OCI-LY7 (cell line): ENCODE data around the gene TCAP. TPM values are rescaled to one million over a fixed set of nuclear protein-coding genes. Genes with fewer than 3 reads are reported as not detected.

Experiments used
- BruUV-seq: library from RNA; stranded (reverse); fragments of 400-500 nt; replicated peaks from 2 replicates; lab custom pipeline; 2021; lab: Mats Ljungman, UMichigan
- CTCF ChIA-PET: fragments of 300-600 bp; sonication (Branson Sonifier 250); formaldehyde crosslinking; loops from one replicate; lab custom pipeline; 2022; ENCODE audit warnings: antibody characterized with exemption; ENCODE audit not compliant: unreplicated experiment; lab: Charles Lee
- POLR2A ChIA-PET: fragments of 300-600 bp; sonication (Branson Sonifier 250); formaldehyde crosslinking; loops from one replicate; lab custom pipeline; 2022; ENCODE audit warnings: antibody characterized with exemption; lab: Charles Lee
- DNase-seq: peaks from one replicate; pipeline ENCODE4 v3.0.0-alpha.2; 2015; ENCODE audit warnings: low spot score
- H2AFZ ChIP-seq: fragments of 200-600 bp; sonication (generic), shearing (Covaris generic); 2 replicates; pipeline ENCODE4 v1.6.1; 2014; ENCODE audit warnings: mild to moderate bottlenecking, antibody characterized with exemption, low read length, moderate library complexity
- H3K27ac ChIP-seq: fragments of 200-600 bp; sonication (generic); 2 replicates; pipeline ENCODE4 v1.5.1; 2014; ENCODE audit warnings: mixed run types, low read depth, mild to moderate bottlenecking, moderate library complexity, low read length, inconsistent platforms; ENCODE audit not compliant: poor library complexity, severe bottlenecking
- H3K36me3 ChIP-seq: fragments of 200-600 bp; sonication (generic); 2 replicates; pipeline ENCODE4 v1.6.1; 2014; ENCODE audit warnings: mild to moderate bottlenecking, antibody characterized with exemption, low read length, moderate library complexity, mixed read lengths; ENCODE audit not compliant: insufficient read depth
- H3K4me1 ChIP-seq: fragments of 200-600 bp; sonication (generic); 2 replicates; pipeline ENCODE4 v1.5.1; 2014; ENCODE audit warnings: mild to moderate bottlenecking, low read length; ENCODE audit not compliant: insufficient read depth, poor library complexity, severe bottlenecking
- H3K4me2 ChIP-seq: fragments of 200-600 bp; sonication (generic); 2 replicates; pipeline ENCODE4 v1.6.1; 2014; ENCODE audit warnings: mild to moderate bottlenecking, low read length
- H3K4me3 ChIP-seq: fragments of 200-600 bp; sonication (generic); 2 replicates; pipeline ENCODE4 v1.5.1; 2014; ENCODE audit warnings: mild to moderate bottlenecking, low read depth, low read length; ENCODE audit not compliant: poor library complexity, severe bottlenecking
- H3K79me2 ChIP-seq: fragments of 200-600 bp; sonication (generic); 2 replicates; pipeline ENCODE4 v1.6.1; 2016; ENCODE audit warnings: low read depth, mild to moderate bottlenecking, low read length, moderate library complexity, mixed read lengths; ENCODE audit not compliant: insufficient read depth
- H3K9me2 ChIP-seq: fragments of 200-600 bp; sonication (generic); 2 replicates; pipeline ENCODE4 v1.6.1; 2016; ENCODE audit warnings: mild to moderate bottlenecking, low read length, mixed read lengths; ENCODE audit not compliant: insufficient read depth
- H3K9me3 ChIP-seq: fragments of 200-600 bp; sonication (generic); 2 replicates; pipeline ENCODE4 v1.6.1; 2014; ENCODE audit warnings: mild to moderate bottlenecking, mixed run types, low read length, mixed read lengths
- H4K20me1 ChIP-seq: fragments of 200-600 bp; sonication (generic); 2 replicates; pipeline ENCODE4 v1.6.1; 2014; ENCODE audit warnings: mild to moderate bottlenecking, antibody characterized with exemption, low read length, moderate library complexity, mixed read lengths; ENCODE audit not compliant: insufficient read depth
- EZH2phosphoT487 ChIP-seq: fragments of 200-600 bp; sonication (generic); IDR thresholded peaks from 2 replicates; pipeline ENCODE4 v1.6.1; 2018; ENCODE audit warnings: low read depth, borderline replicate concordance, mild to moderate bottlenecking, mixed run types, antibody characterized with exemption, low read length, moderate library complexity, mixed read lengths
- intact Hi-C: fragments of 100-400 bp; cut with micrococcal nuclease; formaldehyde crosslinking; loops from one replicate; pipeline ENCODE4 v1.10.0; 2022; ENCODE audit not compliant: unreplicated experiment
- total RNA-seq, 2 experiments: library from RNA; depleted of rRNA in 1 of 2; stranded (reverse); fragments of >200 nt in 1 of 2; shearing (Covaris generic) in 1 of 2; gene quantifications; 2 replicates each; pipeline ENCODE4 v1.2.3, GENCODE V29; 2014 to 2022
- TF ChIP-seq, protein P1 (sequence below): fragments of 200-600 bp; sonication (generic); conservative IDR thresholded peaks from 2 replicates; pipeline ENCODE4 v1.5.1; 2014; ENCODE audit warnings: mild to moderate bottlenecking, antibody characterized with exemption, low read length, moderate library complexity, mixed read lengths

TCAP gene
- total RNA-seq, 2 experiments from 2014 or later = 1.5 to 2.7 TPM

DNA sequence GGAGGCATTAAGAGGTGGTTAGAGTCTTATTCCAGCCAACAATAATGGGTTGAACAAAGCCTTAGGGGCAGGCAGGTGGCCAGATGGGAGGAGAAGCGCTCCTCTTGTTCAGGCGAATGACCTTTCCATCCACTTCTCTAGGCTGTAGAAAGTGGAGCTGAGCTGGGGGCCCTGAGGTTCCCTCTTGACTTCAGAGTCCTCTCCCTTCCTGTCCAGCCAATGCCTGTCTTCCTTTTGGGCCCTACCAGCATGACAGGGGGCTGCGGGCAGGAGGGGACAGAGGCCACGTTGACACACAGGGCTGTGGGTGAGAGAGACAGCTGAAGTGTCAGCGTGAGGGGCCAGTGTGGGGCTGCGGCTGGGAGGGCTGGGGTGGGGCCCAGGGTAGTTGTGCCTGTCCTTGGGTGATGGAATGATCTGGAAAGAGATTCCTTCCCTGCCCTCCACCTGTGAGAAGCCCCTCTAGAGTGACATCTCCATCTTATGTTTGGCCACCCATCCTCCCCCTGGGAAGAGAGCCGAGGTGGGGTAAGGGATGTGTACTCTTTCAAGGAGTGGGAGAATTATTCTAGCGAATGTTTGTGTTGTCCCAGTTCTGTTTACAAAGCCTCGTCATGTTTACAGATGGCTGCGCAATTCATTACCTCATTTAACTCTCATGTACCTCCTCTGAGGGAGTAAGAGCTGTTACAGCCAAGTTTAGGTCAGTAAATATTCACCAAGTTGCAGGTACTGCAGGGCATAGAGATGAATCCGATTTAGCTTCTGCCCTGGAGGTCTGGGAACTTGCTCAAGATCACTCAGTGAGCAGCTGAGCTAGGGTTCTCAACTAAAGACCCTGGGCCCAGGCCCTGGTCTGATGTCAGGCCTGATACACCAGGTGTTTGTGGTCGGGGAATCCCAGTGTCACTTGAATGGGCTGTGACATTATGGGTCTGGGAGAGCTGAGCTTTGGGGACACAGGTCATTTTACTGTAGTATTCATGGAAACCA, 38.0 kb downstream of the TCAP start:
- Histone ChIP-seq H3K9me2 (no peaks in the 10 kb centered on the region), H4K20me1 (no peaks in the 10 kb centered on the region), H3K36me3 (no peaks in the 10 kb centered on the region), H3K4me1 (peaks cover 4% of the 10 kb centered on the region), H3K4me2 (no peak overlapping the region), H3K4me3 (no peak overlapping the region), H3K79me2 (no peaks in the 10 kb centered on the region), H3K9me3 (no peaks in the 10 kb centered on the region), H3K27ac (no peak overlapping the region), H2AFZ (no peak overlapping the region)
- no peak for TF ChIP-seq EZH2phosphoT487
- TF ChIP-seq, protein P1, sequence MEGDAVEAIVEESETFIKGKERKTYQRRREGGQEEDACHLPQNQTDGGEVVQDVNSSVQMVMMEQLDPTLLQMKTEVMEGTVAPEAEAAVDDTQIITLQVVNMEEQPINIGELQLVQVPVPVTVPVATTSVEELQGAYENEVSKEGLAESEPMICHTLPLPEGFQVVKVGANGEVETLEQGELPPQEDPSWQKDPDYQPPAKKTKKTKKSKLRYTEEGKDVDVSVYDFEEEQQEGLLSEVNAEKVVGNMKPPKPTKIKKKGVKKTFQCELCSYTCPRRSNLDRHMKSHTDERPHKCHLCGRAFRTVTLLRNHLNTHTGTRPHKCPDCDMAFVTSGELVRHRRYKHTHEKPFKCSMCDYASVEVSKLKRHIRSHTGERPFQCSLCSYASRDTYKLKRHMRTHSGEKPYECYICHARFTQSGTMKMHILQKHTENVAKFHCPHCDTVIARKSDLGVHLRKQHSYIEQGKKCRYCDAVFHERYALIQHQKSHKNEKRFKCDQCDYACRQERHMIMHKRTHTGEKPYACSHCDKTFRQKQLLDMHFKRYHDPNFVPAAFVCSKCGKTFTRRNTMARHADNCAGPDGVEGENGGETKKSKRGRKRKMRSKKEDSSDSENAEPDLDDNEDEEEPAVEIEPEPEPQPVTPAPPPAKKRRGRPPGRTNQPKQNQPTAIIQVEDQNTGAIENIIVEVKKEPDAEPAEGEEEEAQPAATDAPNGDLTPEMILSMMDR = no peak
- intact Hi-C loops = no loop called here
- BruUV-seq = no TSS peak
- DNase-seq = peak; percentile 43
- CTCF ChIA-PET = no interaction called here
- POLR2A ChIA-PET = no interaction called here

DNA sequence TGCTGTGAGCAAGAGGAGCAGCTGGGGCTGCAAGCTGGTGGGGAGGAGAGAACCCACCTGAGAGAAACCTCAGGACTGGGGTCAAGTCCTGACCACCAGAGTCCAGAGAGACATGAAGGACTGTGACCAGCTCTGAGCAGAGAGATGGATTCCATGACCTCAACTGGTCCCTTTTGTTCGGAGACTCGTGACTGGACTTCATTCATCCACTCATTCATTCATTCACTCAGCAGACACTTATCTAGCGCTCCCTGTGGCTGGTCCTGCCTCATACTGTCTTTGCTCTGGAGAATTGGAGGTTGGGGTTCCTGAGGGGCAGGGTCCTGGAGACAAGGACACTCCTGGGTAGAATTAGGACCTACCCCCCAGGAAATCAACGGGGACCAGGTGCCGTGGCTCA, 38.8 kb downstream of the TCAP start:
- Histone ChIP-seq H3K27ac (no peak overlapping the region), H3K4me1 (peaks cover 4% of the 10 kb centered on the region), H3K9me2 (no peaks in the 10 kb centered on the region), H3K4me3 (no peak overlapping the region), H3K4me2 (no peak overlapping the region), H3K79me2 (no peaks in the 10 kb centered on the region), H3K9me3 (no peaks in the 10 kb centered on the region), H3K36me3 (no peaks in the 10 kb centered on the region), H4K20me1 (no peaks in the 10 kb centered on the region), H2AFZ (no peak overlapping the region)
- no peak for TF ChIP-seq EZH2phosphoT487
- TF ChIP-seq, protein P1 = no peak
- ChIA-PET POLR2A (no interaction called here), CTCF (no interaction called here)
- intact Hi-C loops = no loop called here
- no peak for DNase-seq
- BruUV-seq = no TSS peak
